HepG2 (cell line): Measurements from ENCODE around the gene CSNK2B.

Source experiments
- AGO2 ChIP-seq: fragments of 200-400 bp; formaldehyde crosslinking; optimal IDR thresholded peaks from 2 replicates; pipeline ENCODE3; 2017; ENCODE audit warnings: mild to moderate bottlenecking, low read depth, low read length, moderate library complexity
- BORCS8-MEF2B ChIP-seq: sonication (generic); formaldehyde crosslinking; IDR thresholded peaks from 2 replicates; pipeline ENCODE4 v1.8.0; 2022; ENCODE audit warnings: mild to moderate bottlenecking, missing genetic modification reagents
- GPBP1L1 ChIP-seq: sonication (generic); formaldehyde crosslinking; IDR thresholded peaks from 2 replicates; pipeline ENCODE4 v1.5.0; 2020; ENCODE audit warnings: mild to moderate bottlenecking, missing genetic modification reagents
- PREB ChIP-seq: sonication (generic); formaldehyde crosslinking; IDR thresholded peaks from 2 replicates; pipeline ENCODE4 v1.4.0; 2020; ENCODE audit warnings: missing genetic modification reagents
- SIN3A ChIP-seq: IDR thresholded peaks from 2 replicates; pipeline ENCODE4 v1.6.1; 2011; ENCODE audit warnings: low read depth, mild to moderate bottlenecking, control low read depth, low read length, borderline replicate concordance
- SMC3 ChIP-seq: IDR thresholded peaks from 2 replicates; pipeline ENCODE4 v1.6.1; 2011; ENCODE audit warnings: low read length, improper control_type of control experiment
- SUZ12 ChIP-seq: fragments of 150-350 bp; IDR thresholded peaks from 2 replicates; pipeline ENCODE4 v1.6.1; 2014; ENCODE audit warnings: low read depth, low read length
- TOE1 ChIP-seq: sonication (generic); formaldehyde crosslinking; IDR thresholded peaks from 2 replicates; pipeline ENCODE4 v1.4.0; 2020; ENCODE audit warnings: mild to moderate bottlenecking, missing genetic modification reagents
- ZBTB40 ChIP-seq, 2 experiments: fragments of 450-650 bp in 1 of 2; sonication (generic) in 1 of 2; formaldehyde crosslinking in 1 of 2; IDR thresholded peaks; 2 replicates each; pipeline versions ENCODE4 v1.6.1 to v1.8.0; 2016 to 2022; ENCODE audit warnings: antibody characterized with exemption in 1 of 2, mild to moderate bottlenecking in 1 of 2, missing genetic modification reagents in 1 of 2

GRCh38 chr6:31702819-31703716 is 37.2 kb downstream of the CSNK2B start, which contains the start of gene ABHD16A:
- peak; percentile 88 for TF ChIP-seq BORCS8-MEF2B (CRISPR knock-in tag)
- TF ChIP-seq AGO2, result peak; percentile 29
- peak; percentile 76; the same call in 1 of the 2 replicates for TF ChIP-seq TOE1 (CRISPR knock-in tag)
- TF ChIP-seq GPBP1L1, result no peak
- no peak for TF ChIP-seq ZBTB40 (IDR thresholded peaks at IDR 0.05)
- no peak; the same call in 1 of the 2 replicates for TF ChIP-seq ZBTB40 (CRISPR knock-in tag; IDR thresholded peaks at IDR 0.05)
- peak; percentile 77; the same call in 1 of the 2 replicates for TF ChIP-seq SIN3A
- no peak for TF ChIP-seq SUZ12
- no peak for TF ChIP-seq PREB
- TF ChIP-seq SMC3, result peak; percentile 37; the same call in 1 of the 2 replicates
